ENCODE data around the gene VPS33A. TPM values are rescaled to one million over a fixed set of nuclear protein-coding genes. Genes with fewer than 3 reads are reported as not detected.

Gene VPS33A
- total RNA-seq, 2 donors from 2014 or later, result 18.6 to 24.0 TPM

- intact Hi-C loops (cut with DNase I), result no loop called here
- H3K27ac ChIP-seq, result no peak overlapping the region
- H3K9ac ChIP-seq (ENCODE audit: low read depth in 2 of 2, low read length in 2 of 2), result no peak overlapping the region
- TF ChIP-seq, protein P1, sequence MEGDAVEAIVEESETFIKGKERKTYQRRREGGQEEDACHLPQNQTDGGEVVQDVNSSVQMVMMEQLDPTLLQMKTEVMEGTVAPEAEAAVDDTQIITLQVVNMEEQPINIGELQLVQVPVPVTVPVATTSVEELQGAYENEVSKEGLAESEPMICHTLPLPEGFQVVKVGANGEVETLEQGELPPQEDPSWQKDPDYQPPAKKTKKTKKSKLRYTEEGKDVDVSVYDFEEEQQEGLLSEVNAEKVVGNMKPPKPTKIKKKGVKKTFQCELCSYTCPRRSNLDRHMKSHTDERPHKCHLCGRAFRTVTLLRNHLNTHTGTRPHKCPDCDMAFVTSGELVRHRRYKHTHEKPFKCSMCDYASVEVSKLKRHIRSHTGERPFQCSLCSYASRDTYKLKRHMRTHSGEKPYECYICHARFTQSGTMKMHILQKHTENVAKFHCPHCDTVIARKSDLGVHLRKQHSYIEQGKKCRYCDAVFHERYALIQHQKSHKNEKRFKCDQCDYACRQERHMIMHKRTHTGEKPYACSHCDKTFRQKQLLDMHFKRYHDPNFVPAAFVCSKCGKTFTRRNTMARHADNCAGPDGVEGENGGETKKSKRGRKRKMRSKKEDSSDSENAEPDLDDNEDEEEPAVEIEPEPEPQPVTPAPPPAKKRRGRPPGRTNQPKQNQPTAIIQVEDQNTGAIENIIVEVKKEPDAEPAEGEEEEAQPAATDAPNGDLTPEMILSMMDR (IDR thresholded peaks at IDR 0.05), result no peak
- no peaks in the 10 kb centered on the region for H3K27me3 ChIP-seq
- no peaks in the 10 kb centered on the region for H3K36me3 ChIP-seq
- no peak for DNase-seq
- no peaks in the 10 kb centered on the region for H3K4me1 ChIP-seq
- H3K9me3 ChIP-seq, result no peaks in the 10 kb centered on the region
- H3K4me3 ChIP-seq, result no peak overlapping the region
Observed at GRCh38 chr12:122297494-122297893, 31.2 kb upstream of the VPS33A start.

GRCh38 chr12:122295877-122296276 lies 29.6 kb upstream of the VPS33A start:
- intact Hi-C loops (cut with DNase I), result no loop called here
- Histone ChIP-seq H3K36me3 (no peaks in the 10 kb centered on the region), H3K4me1 (no peaks in the 10 kb centered on the region), H3K9me3 (no peaks in the 10 kb centered on the region), H3K9ac (ENCODE audit: low read depth in 2 of 2, low read length in 2 of 2) (no peak overlapping the region), H3K27me3 (no peaks in the 10 kb centered on the region), H3K4me3 (no peak overlapping the region), H3K27ac (no peak overlapping the region)
- DNase-seq, result no peak
- TF ChIP-seq, protein P1 (IDR thresholded peaks at IDR 0.05), result no peak

- TF ChIP-seq, protein P1 (IDR thresholded peaks at IDR 0.05), result no peak
- DNase-seq, result no peak
- Histone ChIP-seq H3K9me3 (no peaks in the 10 kb centered on the region), H3K36me3 (no peaks in the 10 kb centered on the region), H3K27ac (no peak overlapping the region), H3K4me1 (no peaks in the 10 kb centered on the region), H3K27me3 (no peaks in the 10 kb centered on the region), H3K9ac (ENCODE audit: low read depth in 2 of 2, low read length in 2 of 2) (no peak overlapping the region), H3K4me3 (no peak overlapping the region)
- intact Hi-C loops (cut with DNase I), result no loop called here
Observed at GRCh38 chr12:122293081-122293480, 26.8 kb upstream of the VPS33A start.

- no peaks in the 10 kb centered on the region for H3K27me3 ChIP-seq
- H3K27ac ChIP-seq, result no peak overlapping the region
- TF ChIP-seq, protein P1 (IDR thresholded peaks at IDR 0.05), result no peak
- H3K4me3 ChIP-seq, result no peak overlapping the region
- H3K36me3 ChIP-seq, result no peaks in the 10 kb centered on the region
- DNase-seq, result no peak
- intact Hi-C loops (cut with DNase I), result no loop called here
- H3K4me1 ChIP-seq, result no peaks in the 10 kb centered on the region
- no peak overlapping the region for H3K9ac ChIP-seq (ENCODE audit: low read depth in 2 of 2, low read length in 2 of 2)
- no peaks in the 10 kb centered on the region for H3K9me3 ChIP-seq
Observed at GRCh38 chr12:122291431-122291830, 25.1 kb upstream of the VPS33A start.

GRCh38 chr12:122283680-122284079 lies 17.4 kb upstream of the VPS33A start:
- Histone ChIP-seq H3K4me3 (no peak overlapping the region), H3K9ac (ENCODE audit: low read depth in 2 of 2, low read length in 2 of 2) (no peak overlapping the region), H3K9me3 (no peaks in the 10 kb centered on the region), H3K4me1 (no peaks in the 10 kb centered on the region), H3K36me3 (no peaks in the 10 kb centered on the region), H3K27me3 (no peaks in the 10 kb centered on the region), H3K27ac (no peak overlapping the region)
- TF ChIP-seq, protein P1 (IDR thresholded peaks at IDR 0.05), result no peak
- intact Hi-C loops (cut with DNase I), result no loop called here
- no peak for DNase-seq

- H3K27ac ChIP-seq, result no peak overlapping the region
- no peak overlapping the region for H3K4me3 ChIP-seq
- intact Hi-C loops (cut with DNase I), result no loop called here
- H3K9me3 ChIP-seq, result no peaks in the 10 kb centered on the region
- H3K4me1 ChIP-seq, result no peaks in the 10 kb centered on the region
- H3K36me3 ChIP-seq, result no peaks in the 10 kb centered on the region
- no peak overlapping the region for H3K9ac ChIP-seq (ENCODE audit: low read depth in 2 of 2, low read length in 2 of 2)
- TF ChIP-seq, protein P1 (IDR thresholded peaks at IDR 0.05), result no peak
- no peaks in the 10 kb centered on the region for H3K27me3 ChIP-seq
- DNase-seq, result no peak
Observed at GRCh38 chr12:122282061-122282460, 15.8 kb upstream of the VPS33A start.
